Esophagus muscularis mucosa (tissue), 4 donors: Measurements from ENCODE around the gene SLC44A5. TPM values are rescaled to one million over a fixed set of nuclear protein-coding genes. Genes with fewer than 3 reads are reported as not detected.

ENCODE experiments used
- DNase-seq: peaks from one replicate; pipeline ENCODE4 v3.0.0-alpha.2; 2017; ENCODE audit errors: extremely low spot score
- H3K27ac ChIP-seq, 4 donors: fragments of 200-600 bp; sonication (generic); replicated peaks in 1 of 4; 1 replicate in 3 of 4; 2 replicates in 1 of 4; pipeline ENCODE4 v1.5.1; 2016 to 2019; ENCODE audit warnings: mild to moderate bottlenecking in 1 of 4
- H3K27me3 ChIP-seq, 4 donors: fragments of 200-600 bp; sonication (generic); one replicate each; pipeline versions ENCODE4 v1.5.1 to v1.6.0; 2016 to 2019
- H3K36me3 ChIP-seq, 4 donors: fragments of 200-600 bp; sonication (generic); one replicate each; pipeline ENCODE4 v1.5.1; 2016 to 2019
- H3K4me1 ChIP-seq, 4 donors: fragments of 200-600 bp; sonication (generic); one replicate each; pipeline ENCODE4 v1.5.1; 2016 to 2019
- H3K4me3 ChIP-seq, 4 donors: fragments of 200-600 bp; sonication (generic); 1 replicate in 2 of 4; 2 replicates in 2 of 4; pipeline ENCODE4 v1.5.1; 2016 to 2019; ENCODE audit warnings: mild to moderate bottlenecking in 4 of 4, moderate library complexity in 1 of 4
- H3K9me3 ChIP-seq, 4 donors: fragments of 200-600 bp; sonication (generic); 1 replicate in 3 of 4; 2 replicates in 1 of 4; pipeline ENCODE4 v1.5.1; 2016 to 2019
- CTCF ChIP-seq, 3 experiments: fragments of 200-600 bp in 2 of 3; fragments of 450-650 bp in 1 of 3; sonication (generic) in 2 of 3; IDR thresholded peaks; one replicate each; pipeline ENCODE4 v1.5.1; 2017 to 2019; ENCODE audit warnings: antibody characterized with exemption in 3 of 3, mild to moderate bottlenecking in 2 of 3, moderate library complexity in 1 of 3
- EP300 ChIP-seq: sonication (generic); formaldehyde crosslinking; IDR thresholded peaks from one replicate; pipeline ENCODE4 v1.6.1; 2017; ENCODE audit warnings: antibody characterized with exemption
- POLR2A ChIP-seq: fragments of 450-650 bp; IDR thresholded peaks from one replicate; pipeline ENCODE4 v1.6.1; 2017; ENCODE audit warnings: antibody characterized with exemption, moderate library complexity, mild to moderate bottlenecking, low read depth
- POLR2AphosphoS5 ChIP-seq, 2 donors: sonication (generic); formaldehyde crosslinking; IDR thresholded peaks; one replicate each; pipeline ENCODE4 v1.6.1; 2017; ENCODE audit warnings: antibody characterized with exemption in 2 of 2
- WGBS: methylation state at CpG from one replicate; pipeline ENCODE4 v1.1.5; 2018; 5-methylcytosine and 5-hydroxymethylcytosine counted together
- intact Hi-C: fragments of 100-400 bp; cut with DNase I; formaldehyde crosslinking; loops from one replicate; pipeline ENCODE4 v1.15.1; 2023
- total RNA-seq, 4 donors: library from RNA; depleted of rRNA; stranded (reverse); fragments of >200 nt; gene quantifications; one replicate each; pipeline versions ENCODE4 v1.1.0 to v1.2.1, GENCODE V29; 2016

SLC44A5 gene
- total RNA-seq, 4 donors from 2014 or later, result 0.17 to 0.71 (median 0.23) TPM; not detected in 1

DNA sequence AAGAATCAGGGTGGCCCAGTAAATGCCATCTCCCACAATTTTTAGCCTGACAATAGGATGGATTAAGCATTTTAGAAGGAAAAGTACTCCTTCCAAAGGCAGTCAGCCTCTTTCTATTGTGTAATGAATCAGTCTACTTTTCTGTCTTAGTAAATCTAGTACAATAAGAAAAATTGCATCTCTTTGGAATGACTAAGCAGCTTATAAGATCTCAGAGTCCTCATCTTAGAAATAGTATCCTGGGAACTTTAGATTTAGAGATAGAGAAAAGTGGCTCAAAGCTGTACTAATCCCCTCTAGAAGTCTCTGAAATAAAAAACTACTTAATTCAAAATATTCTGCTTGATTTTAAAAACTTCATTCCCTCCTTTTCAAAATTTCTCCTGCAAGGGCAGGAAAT is 81.4 kb downstream of the SLC44A5 start:
- H3K4me1 ChIP-seq, result peaks cover 0 to 5% (median 0%) of the 10 kb centered on the region in 4 donors
- H3K4me3 ChIP-seq, result no peak overlapping the region
- no peaks in the 10 kb centered on the region for H3K36me3 ChIP-seq
- no peaks in the 10 kb centered on the region for H3K9me3 ChIP-seq
- H3K27ac ChIP-seq, result no peak overlapping the region
- no peaks in the 10 kb centered on the region for H3K27me3 ChIP-seq
- intact Hi-C loops, result no loop called here
- no peak for TF ChIP-seq EP300
- no peak for TF ChIP-seq POLR2AphosphoS5 (IDR thresholded peaks at IDR 0.05)
- TF ChIP-seq CTCF (IDR thresholded peaks at IDR 0.05), result no peak
- no peak for TF ChIP-seq POLR2A
- no peak for DNase-seq

DNA sequence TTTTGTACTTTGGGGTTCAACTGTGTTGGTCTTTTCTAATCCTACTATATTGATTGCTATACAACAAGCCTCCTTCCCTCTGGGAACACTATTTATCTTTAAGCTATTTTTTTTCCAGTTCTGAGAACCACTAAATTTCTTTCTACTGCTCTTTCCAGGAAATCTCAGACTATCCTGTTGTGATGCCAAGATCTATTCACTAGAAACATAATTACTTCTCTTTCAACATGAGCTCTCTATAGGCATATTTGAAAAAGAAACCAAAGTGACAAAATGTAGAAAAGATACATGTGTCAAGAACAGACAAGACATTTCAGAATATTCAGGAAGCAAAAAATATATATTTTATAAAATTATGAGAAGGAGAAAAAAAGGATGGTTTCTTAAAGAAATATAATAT is 82.9 kb downstream of the SLC44A5 start:
- TF ChIP-seq POLR2AphosphoS5 (IDR thresholded peaks at IDR 0.05) (no peak), CTCF (IDR thresholded peaks at IDR 0.05) (no peak), EP300 (no peak), POLR2A (no peak)
- H3K4me3 ChIP-seq, result no peak overlapping the region
- H3K27me3 ChIP-seq, result no peaks in the 10 kb centered on the region
- DNase-seq, result no peak
- no peaks in the 10 kb centered on the region for H3K9me3 ChIP-seq
- H3K36me3 ChIP-seq, result no peaks in the 10 kb centered on the region
- no peaks in the 10 kb centered on the region for H3K4me1 ChIP-seq
- no peak overlapping the region for H3K27ac ChIP-seq
- intact Hi-C loops, result no loop called here

GRCh38 chr1:75522389-75522788 is 88.5 kb downstream of the SLC44A5 start:
- Histone ChIP-seq H3K9me3 (no peaks in the 10 kb centered on the region), H3K27me3 (no peaks in the 10 kb centered on the region), H3K4me3 (no peak overlapping the region), H3K36me3 (no peaks in the 10 kb centered on the region), H3K27ac (no peak overlapping the region), H3K4me1 (no peaks in the 10 kb centered on the region)
- 63% methylated on average over 3 of the region's 3 CpGs for WGBS
- no peak for DNase-seq
- no peak for TF ChIP-seq POLR2AphosphoS5 (IDR thresholded peaks at IDR 0.05)
- TF ChIP-seq POLR2A, result no peak
- TF ChIP-seq CTCF (IDR thresholded peaks at IDR 0.05), result no peak
- no peak for TF ChIP-seq EP300
- intact Hi-C loops, result no loop called here

GRCh38 chr1:75521658-75522057 is 89.3 kb downstream of the SLC44A5 start:
- H3K27me3 ChIP-seq, result no peaks in the 10 kb centered on the region
- H3K36me3 ChIP-seq, result no peaks in the 10 kb centered on the region
- no peaks in the 10 kb centered on the region for H3K9me3 ChIP-seq
- H3K4me3 ChIP-seq, result no peak overlapping the region
- no peaks in the 10 kb centered on the region for H3K4me1 ChIP-seq
- no peak for TF ChIP-seq POLR2AphosphoS5 (IDR thresholded peaks at IDR 0.05)
- no peak for TF ChIP-seq CTCF (IDR thresholded peaks at IDR 0.05)
- TF ChIP-seq EP300, result no peak
- H3K27ac ChIP-seq, result no peak overlapping the region
- intact Hi-C loops, result no loop called here
- WGBS, result 78% methylated on average over 3 of the region's 3 CpGs
- DNase-seq, result no peak

DNA sequence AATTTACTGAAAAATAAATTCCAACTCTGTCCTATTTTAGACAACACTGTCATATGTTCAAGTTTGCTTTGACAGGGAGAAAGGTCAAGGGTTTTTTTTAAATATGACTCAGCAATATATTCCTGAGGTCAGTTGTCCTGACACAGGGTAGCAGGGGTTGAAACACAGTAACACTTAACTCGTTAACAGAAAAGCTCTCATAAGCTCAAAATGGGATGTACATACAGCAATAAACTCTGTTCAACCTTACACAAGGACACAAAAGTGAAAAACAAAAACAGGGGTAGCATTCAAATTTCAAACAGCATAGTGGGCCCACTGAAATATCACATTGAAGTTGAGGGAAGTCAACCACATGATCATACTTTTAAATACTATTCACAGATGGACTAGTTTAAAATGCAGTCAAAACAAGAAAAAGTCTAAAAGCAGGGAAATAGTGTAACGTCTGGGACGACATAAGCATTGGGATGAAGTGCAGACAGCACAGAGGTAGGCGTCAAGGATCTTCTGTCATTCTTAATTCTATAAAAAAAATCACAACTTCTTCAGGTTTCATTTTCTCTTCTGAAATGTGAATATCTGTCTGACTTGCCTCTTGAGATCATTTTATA is 89.9 kb downstream of the SLC44A5 start:
- Histone ChIP-seq H3K4me1 (no peaks in the 10 kb centered on the region), H3K4me3 (no peak overlapping the region), H3K36me3 (no peaks in the 10 kb centered on the region), H3K27me3 (peaks cover 0 to 3% (median 0%) of the 10 kb centered on the region in 4 donors), H3K27ac (no peak overlapping the region), H3K9me3 (no peaks in the 10 kb centered on the region)
- intact Hi-C loops, result no loop called here
- DNase-seq, result no peak
- 77% methylated on average over 4 of the region's 4 CpGs for WGBS
- TF ChIP-seq POLR2A (no peak), EP300 (no peak), POLR2AphosphoS5 (IDR thresholded peaks at IDR 0.05) (no peak), CTCF (IDR thresholded peaks at IDR 0.05) (no peak)
